HepG2 (cell line): ENCODE results near the gene SLC6A12. TPM values are rescaled to one million over a fixed set of nuclear protein-coding genes. Genes with fewer than 3 reads are reported as not detected.

Experiments used
- ATAC-seq: fragments of 200-7000 bp; cut with Tn5 transposase; 3 replicates; pipeline ENCODE4 v1.9.1; 2020; ENCODE audit warnings: mild to moderate bottlenecking, moderate library complexity
- BruUV-seq: library from RNA; stranded (reverse); fragments of 400-500 nt; replicated peaks from 2 replicates; lab custom pipeline; 2021; lab: Mats Ljungman, UMichigan
- CTCF ChIA-PET: fragments of 300-600 bp; formaldehyde crosslinking; extraction: SDS; loops from one replicate; lab custom pipeline; 2021; ENCODE audit warnings: low total read pairs, inconsistent platforms, low intra/inter-chr PET ratio; lab: Yijun Ruan, JAX
- POLR2A ChIA-PET: fragments of 350-600 bp; sonication (Branson Sonifier 250); formaldehyde crosslinking; loops from one replicate; lab custom pipeline; 2020; ENCODE audit warnings: antibody characterized with exemption, inconsistent platforms; lab: Yijun Ruan, JAX
- DNase-seq: peaks from one replicate; pipeline ENCODE4 v3.0.0-alpha.2; 2015; ENCODE audit warnings: low spot score
- FAIRE-seq: peaks from 3 replicates; lab custom pipeline; 2011; peaks lifted over from hg19 to GRCh38; lab: Jason Lieb, UNC
- H2AFZ ChIP-seq: one replicate; pipeline ENCODE4 v1.6.1; 2011; ENCODE audit warnings: low read length, inconsistent platforms
- H3K27ac ChIP-seq: fragments of 300-600 bp; 3 replicates; pipeline ENCODE4 v1.8.0; 2011; ENCODE audit warnings: mixed run types, mild to moderate bottlenecking, mixed read lengths, low read length, inconsistent platforms; ENCODE audit not compliant: insufficient read depth; ENCODE audit errors: extremely low read length
- H3K27me3 ChIP-seq, 2 experiments: fragments of 200-600 bp in 1 of 2; 2 replicates in 1 of 2; 3 replicates in 1 of 2; pipeline versions ENCODE4 v1.6.0 to v1.8.0; 2011; ENCODE audit warnings: low read length in 2 of 2, mild to moderate bottlenecking in 2 of 2, moderate library complexity in 2 of 2, inconsistent platforms in 1 of 2; ENCODE audit not compliant: insufficient read depth in 2 of 2, control insufficient read depth in 1 of 2
- H3K36me3 ChIP-seq, 2 experiments: fragments of 200-600 bp in 1 of 2; replicated peaks in 1 of 2; 2 replicates in 1 of 2; 3 replicates in 1 of 2; pipeline versions ENCODE4 v1.5.1 to v1.8.0; 2011; ENCODE audit warnings: low read length in 2 of 2, inconsistent platforms in 1 of 2; ENCODE audit not compliant: insufficient read depth in 2 of 2, control insufficient read depth in 1 of 2
- H3K4me1 ChIP-seq: 2 replicates; pipeline ENCODE4 v1.5.1; 2012; ENCODE audit warnings: low read length, inconsistent platforms; ENCODE audit not compliant: insufficient read depth
- H3K4me2 ChIP-seq: 2 replicates; pipeline ENCODE4 v1.6.0; 2011; ENCODE audit warnings: low read depth, low read length, inconsistent platforms
- H3K4me3 ChIP-seq, 3 experiments: fragments of 200-600 bp in 1 of 3; sonication (generic), shearing (Covaris generic) in 1 of 3; replicated peaks in 1 of 3; 2 replicates each; pipeline ENCODE4 v1.5.1; 2011 to 2016; ENCODE audit warnings: low read length in 3 of 3, inconsistent platforms in 2 of 3, low read depth in 2 of 3, mild to moderate bottlenecking in 2 of 3, control low read depth in 1 of 3, mixed read lengths in 1 of 3; ENCODE audit not compliant: insufficient read depth in 1 of 3
- H3K79me2 ChIP-seq: one replicate; pipeline ENCODE4 v1.6.1; 2011; ENCODE audit warnings: low read length, inconsistent platforms; ENCODE audit not compliant: insufficient read depth
- H3K9ac ChIP-seq: 2 replicates; pipeline ENCODE4 v1.6.0; 2011; ENCODE audit warnings: mild to moderate bottlenecking, low read depth, low read length, inconsistent platforms; ENCODE audit not compliant: insufficient read depth
- H3K9me3 ChIP-seq: 2 replicates; pipeline ENCODE4 v1.5.1; 2012; ENCODE audit warnings: mild to moderate bottlenecking, low read length
- H4K20me1 ChIP-seq: 2 replicates; pipeline ENCODE4 v1.6.0; 2011; ENCODE audit warnings: inconsistent platforms, mild to moderate bottlenecking, low read length, moderate library complexity; ENCODE audit not compliant: insufficient read depth
- KDM2A ChIP-seq: sonication (generic); formaldehyde crosslinking; IDR thresholded peaks from 2 replicates; pipeline ENCODE4 v1.4.0; 2020; ENCODE audit warnings: low read depth, missing genetic modification reagents, borderline replicate concordance
- PCBP1 ChIP-seq: fragments of 200-400 bp; formaldehyde crosslinking; IDR thresholded peaks from 2 replicates; pipeline ENCODE4 v1.6.1; 2017; ENCODE audit warnings: mild to moderate bottlenecking, low read depth, low read length, borderline replicate concordance
- PITX1 ChIP-seq: sonication (generic); formaldehyde crosslinking; IDR thresholded peaks from 2 replicates; pipeline ENCODE4 v1.5.1; 2020; ENCODE audit warnings: mild to moderate bottlenecking, missing genetic modification reagents
- RBFOX2 ChIP-seq: fragments of 200-400 bp; formaldehyde crosslinking; IDR thresholded peaks from 2 replicates; pipeline ENCODE4 v1.6.1; 2017; ENCODE audit warnings: low read depth, mild to moderate bottlenecking, low read length
- RORA ChIP-seq: sonication (generic); formaldehyde crosslinking; IDR thresholded peaks from 2 replicates; pipeline ENCODE4 v1.5.0; 2020; ENCODE audit warnings: mild to moderate bottlenecking, missing genetic modification reagents, moderate library complexity
- SAFB2 ChIP-seq: sonication (generic); formaldehyde crosslinking; IDR thresholded peaks from 2 replicates; pipeline ENCODE4 v1.5.1; 2020; ENCODE audit warnings: missing genetic modification reagents, low read depth, mild to moderate bottlenecking, borderline replicate concordance
- STAT5B ChIP-seq: sonication (generic); formaldehyde crosslinking; IDR thresholded peaks from 2 replicates; pipeline ENCODE4 v1.4.0; 2020; ENCODE audit warnings: missing genetic modification reagents
- TAF1 ChIP-seq: sonication (generic); formaldehyde crosslinking; IDR thresholded peaks from 2 replicates; pipeline ENCODE4 v1.4.0; 2020; ENCODE audit warnings: missing genetic modification reagents
- TCF12 ChIP-seq, 2 experiments: fragments of 450-650 bp in 1 of 2; sonication (generic) in 1 of 2; formaldehyde crosslinking in 1 of 2; IDR thresholded peaks; 2 replicates each; pipeline versions ENCODE4 v1.6.1 to v1.8.0; 2017 to 2022; ENCODE audit warnings: antibody characterized with exemption in 1 of 2, mild to moderate bottlenecking in 1 of 2, missing genetic modification reagents in 1 of 2, moderate library complexity in 1 of 2
- ZKSCAN1 ChIP-seq: fragments of 150-350 bp; IDR thresholded peaks from 2 replicates; pipeline ENCODE4 v1.6.1; 2014; ENCODE audit warnings: low read length
- ZNF124 ChIP-seq: sonication (generic); formaldehyde crosslinking; IDR thresholded peaks from 2 replicates; pipeline ENCODE4 v1.4.0; 2020; ENCODE audit warnings: missing genetic modification reagents
- ZNF329 ChIP-seq: sonication (generic); formaldehyde crosslinking; IDR thresholded peaks from 2 replicates; pipeline ENCODE4 v1.9.0; 2021; ENCODE audit warnings: low read depth, mild to moderate bottlenecking, missing genetic modification reagents
- ZNF501 ChIP-seq: sonication (generic); formaldehyde crosslinking; IDR thresholded peaks from 2 replicates; pipeline ENCODE4 v1.5.1; 2020; ENCODE audit warnings: mild to moderate bottlenecking, moderate library complexity, missing genetic modification reagents
- ZNF547 ChIP-seq: sonication (generic); formaldehyde crosslinking; IDR thresholded peaks from 2 replicates; pipeline ENCODE4 v1.5.1; 2020; ENCODE audit warnings: mild to moderate bottlenecking, missing genetic modification reagents
- ZNF562 ChIP-seq: sonication (generic); formaldehyde crosslinking; IDR thresholded peaks from 2 replicates; pipeline ENCODE4 v1.8.0; 2022; ENCODE audit warnings: missing genetic modification reagents, borderline replicate concordance
- ZNF720 ChIP-seq: sonication (generic); formaldehyde crosslinking; IDR thresholded peaks from 2 replicates; pipeline ENCODE4 v1.4.0; 2020; ENCODE audit warnings: missing genetic modification reagents
- ZSCAN21 ChIP-seq: sonication (generic); formaldehyde crosslinking; IDR thresholded peaks from 2 replicates; pipeline ENCODE4 v1.8.0; 2022; ENCODE audit warnings: mild to moderate bottlenecking, missing genetic modification reagents, moderate library complexity, borderline replicate concordance
- WGBS: methylation state at CpG from one replicate; pipeline ENCODE4 v1.1.6; 2017; ENCODE audit warnings: low lambda C conversion rate; 5-methylcytosine and 5-hydroxymethylcytosine counted together
- in situ Hi-C: cut with HindIII; loops from 2 replicates; pipeline ENCODE4 v1.10.0; 2017; ENCODE audit warnings: low pct_unique_long_range_greater_than_20kb; ENCODE audit not compliant: extremely low pct_ligation_motif_present
- intact Hi-C: fragments of 100-400 bp; cut with micrococcal nuclease; formaldehyde crosslinking; loops from one replicate; pipeline ENCODE4 v1.10.0; 2022; ENCODE audit not compliant: unreplicated experiment
- polyA plus RNA-seq, 8 experiments: library from polyadenylated mRNA; depleted of rRNA in 3 of 8; stranded (reverse) in 7 of 8; unstranded in 1 of 8; fragments of >200 nt; fragmentation: Illumina TruSeq in 4 of 8; extraction: Trizol in 4 of 8; gene quantifications; 2 replicates each; pipeline versions ENCODE4 v1.2.1 to v1.2.3, GENCODE V29; 2011 to 2016; ENCODE audit warnings: low read depth in 4 of 8, missing spikeins in 1 of 8, mixed read lengths in 1 of 8; ENCODE audit not compliant: insufficient read depth in 1 of 8
- total RNA-seq, 5 experiments: library from RNA; depleted of rRNA; stranded (reverse); fragments of >200 nt; fragmentation: Illumina TruSeq; extraction: Trizol; gene quantifications; 2 replicates each; pipeline ENCODE4 v1.2.3, GENCODE V29; 2016; ENCODE audit warnings: low read depth in 1 of 5
- TF ChIP-seq, protein P1 (sequence below): sonication (generic); formaldehyde crosslinking; IDR thresholded peaks from 2 replicates; pipeline ENCODE4 v1.4.0; 2020; ENCODE audit warnings: mild to moderate bottlenecking, missing genetic modification reagents
- TF ChIP-seq, protein P2 (sequence below): sonication (generic); formaldehyde crosslinking; IDR thresholded peaks from 2 replicates; pipeline ENCODE4 v1.5.0; 2020; ENCODE audit warnings: missing genetic modification reagents
- TF ChIP-seq, protein P3 (sequence below): sonication (generic); formaldehyde crosslinking; IDR thresholded peaks from 2 replicates; pipeline ENCODE4 v1.4.0; 2020; ENCODE audit warnings: mild to moderate bottlenecking, missing genetic modification reagents

The SLC6A12 gene
- total and polyA plus RNA-seq, 2 of the 13 experiments (the other 11 are each of a cell fraction or from before 2014, with no cell fraction given), result 3.7 to 18.8 TPM

DNA sequence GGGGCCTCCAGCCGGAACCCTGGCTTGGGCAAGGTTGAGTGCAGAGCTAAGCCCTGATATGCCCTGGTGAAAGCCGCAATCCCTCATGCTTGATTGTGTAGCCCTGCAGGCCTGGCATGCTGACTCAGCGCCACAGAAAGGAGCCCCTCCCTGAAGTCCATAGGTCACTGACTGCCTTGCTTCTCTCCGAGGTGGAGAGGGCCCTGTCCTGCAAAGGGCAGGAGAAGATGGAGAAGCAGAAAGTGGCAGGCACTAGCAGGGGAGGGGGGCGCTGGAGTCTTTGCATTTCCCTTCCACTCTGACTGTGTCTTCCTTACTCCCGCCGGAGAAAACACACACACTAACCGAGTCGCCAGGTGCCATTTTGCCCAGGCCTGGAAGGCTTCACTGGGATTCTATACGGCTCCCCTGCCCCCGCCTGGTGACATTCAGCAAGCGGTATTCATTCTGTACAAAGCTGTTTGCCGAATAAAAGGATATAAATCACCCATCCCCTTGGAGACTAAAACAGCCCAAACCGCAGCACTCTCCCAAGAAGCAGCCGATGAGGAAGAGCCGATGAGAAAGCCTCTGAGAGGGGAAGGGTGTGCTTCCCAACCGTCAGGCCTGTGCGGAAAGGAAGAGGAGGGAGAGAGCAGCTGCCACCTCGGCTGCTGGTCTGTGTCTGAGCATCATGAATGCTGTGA, 69.8 kb downstream of the SLC6A12 start:
- Histone ChIP-seq H3K9me3 (no peaks in the 10 kb centered on the region), H3K27me3 (peaks cover 0 to 32% of the 10 kb centered on the region in 2 experiments; a peak in 3 of 5 replicates), H3K79me2 (no peaks in the 10 kb centered on the region), H3K9ac (peak overlapping the region; percentile 19; the same call in 1 of the 2 replicates), H4K20me1 (no peaks in the 10 kb centered on the region), H3K27ac (peak overlapping the region; percentile 10), H3K36me3 (no peaks in the 10 kb centered on the region), H3K4me3 (peak overlapping the region; percentile 20 to 62 (median 45); a peak in 5 of 6 replicates), H3K4me2 (peak overlapping the region; percentile 83), H3K4me1 (peaks cover 43% of the 10 kb centered on the region), H2AFZ (no peak overlapping the region)
- DNase-seq (peak; percentile 62), FAIRE-seq (peak; percentile 72), ATAC-seq (peak; percentile 79)
- CTCF ChIA-PET, result no interaction called here
- POLR2A ChIA-PET, result interaction anchor here (0.7 to 1.1 kb wide), 4 partner anchors 14 to 76 kb away, joined by 3 to 4 read pairs (median 4); no protein-coding TSS in a partner anchor
- 41% methylated on average over 14 of the region's 19 CpGs for WGBS
- in situ Hi-C loops, result no loop called here
- intact Hi-C loops, result loop anchor here (1.0 kb wide), 1 partner anchor 38 kb away; no protein-coding TSS in a partner anchor
- BruUV-seq, result no TSS peak
- TF ChIP-seq TAF1 (peak; percentile 20; the same call in 1 of the 2 replicates), SAFB2 (CRISPR knock-in tag) (no peak), ZNF329 (no peak), ZNF720 (CRISPR knock-in tag) (no peak), ZNF501 (no peak), ZNF547 (CRISPR knock-in tag) (no peak), TCF12 (IDR thresholded peaks at IDR 0.05) (no peak), TCF12 (CRISPR knock-in tag; IDR thresholded peaks at IDR 0.05) (no peak), PITX1 (no peak), ZSCAN21 (CRISPR knock-in tag) (no peak), ZNF562 (CRISPR knock-in tag) (no peak), ZKSCAN1 (no peak), STAT5B (CRISPR knock-in tag) (no peak), RBFOX2 (no peak), PCBP1 (no peak), KDM2A (CRISPR knock-in tag) (0 out of 2 replicates have a peak, but pooled peaks have one; percentile 24), RORA (CRISPR knock-in tag) (no peak), ZNF124 (CRISPR knock-in tag) (no peak)
- TF ChIP-seq, protein P1, sequence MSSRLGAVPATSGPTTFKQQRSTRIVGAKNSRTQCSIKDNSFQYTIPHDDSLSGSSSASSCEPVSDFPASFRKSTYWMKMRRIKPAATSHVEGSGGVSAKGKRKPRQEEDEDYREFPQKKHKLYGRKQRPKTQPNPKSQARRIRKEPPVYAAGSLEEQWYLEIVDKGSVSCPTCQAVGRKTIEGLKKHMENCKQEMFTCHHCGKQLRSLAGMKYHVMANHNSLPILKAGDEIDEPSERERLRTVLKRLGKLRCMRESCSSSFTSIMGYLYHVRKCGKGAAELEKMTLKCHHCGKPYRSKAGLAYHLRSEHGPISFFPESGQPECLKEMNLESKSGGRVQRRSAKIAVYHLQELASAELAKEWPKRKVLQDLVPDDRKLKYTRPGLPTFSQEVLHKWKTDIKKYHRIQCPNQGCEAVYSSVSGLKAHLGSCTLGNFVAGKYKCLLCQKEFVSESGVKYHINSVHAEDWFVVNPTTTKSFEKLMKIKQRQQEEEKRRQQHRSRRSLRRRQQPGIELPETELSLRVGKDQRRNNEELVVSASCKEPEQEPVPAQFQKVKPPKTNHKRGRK, result no peak
- TF ChIP-seq, protein P2, sequence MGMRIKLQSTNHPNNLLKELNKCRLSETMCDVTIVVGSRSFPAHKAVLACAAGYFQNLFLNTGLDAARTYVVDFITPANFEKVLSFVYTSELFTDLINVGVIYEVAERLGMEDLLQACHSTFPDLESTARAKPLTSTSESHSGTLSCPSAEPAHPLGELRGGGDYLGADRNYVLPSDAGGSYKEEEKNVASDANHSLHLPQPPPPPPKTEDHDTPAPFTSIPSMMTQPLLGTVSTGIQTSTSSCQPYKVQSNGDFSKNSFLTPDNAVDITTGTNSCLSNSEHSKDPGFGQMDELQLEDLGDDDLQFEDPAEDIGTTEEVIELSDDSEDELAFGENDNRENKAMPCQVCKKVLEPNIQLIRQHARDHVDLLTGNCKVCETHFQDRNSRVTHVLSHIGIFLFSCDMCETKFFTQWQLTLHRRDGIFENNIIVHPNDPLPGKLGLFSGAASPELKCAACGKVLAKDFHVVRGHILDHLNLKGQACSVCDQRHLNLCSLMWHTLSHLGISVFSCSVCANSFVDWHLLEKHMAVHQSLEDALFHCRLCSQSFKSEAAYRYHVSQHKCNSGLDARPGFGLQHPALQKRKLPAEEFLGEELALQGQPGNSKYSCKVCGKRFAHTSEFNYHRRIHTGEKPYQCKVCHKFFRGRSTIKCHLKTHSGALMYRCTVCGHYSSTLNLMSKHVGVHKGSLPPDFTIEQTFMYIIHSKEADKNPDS (CRISPR knock-in tag), result no peak
- TF ChIP-seq, protein P3, sequence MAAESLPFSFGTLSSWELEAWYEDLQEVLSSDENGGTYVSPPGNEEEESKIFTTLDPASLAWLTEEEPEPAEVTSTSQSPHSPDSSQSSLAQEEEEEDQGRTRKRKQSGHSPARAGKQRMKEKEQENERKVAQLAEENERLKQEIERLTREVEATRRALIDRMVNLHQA (CRISPR knock-in tag), result no peak
